DOHH2 (cell line): Measurements from ENCODE around the gene MED10.

Experiments used
- CTCF ChIP-seq: fragments of 200-600 bp; sonication (generic); IDR thresholded peaks from one replicate; pipeline ENCODE4 v1.5.1; 2014; ENCODE audit warnings: antibody characterized with exemption, mild to moderate bottlenecking, low read depth, low read length; ENCODE audit not compliant: poor library complexity, severe bottlenecking
- EZH2phosphoT487 ChIP-seq: fragments of 200-600 bp; sonication (generic); IDR thresholded peaks from 2 replicates; pipeline ENCODE4 v1.6.1; 2017; ENCODE audit warnings: borderline replicate concordance, mild to moderate bottlenecking, antibody characterized with exemption, low read length, moderate library complexity, mixed read lengths

- TF ChIP-seq CTCF = no peak
- no peak for TF ChIP-seq EZH2phosphoT487
These were observed 9.6 kb upstream of the MED10 start for GRCh38 chr5:6387970-6388369.
